IPS DF 6.9 (cell line): ENCODE data around the gene MACROH2A1.

ENCODE experiments used
- DNase-seq: peaks from one replicate; pipeline ENCODE4 v3.0.0-alpha.2; 2013; ENCODE audit warnings: low read depth, low spot score
- H3K27ac ChIP-seq: one replicate; pipeline ENCODE4 v1.5.1; 2013; ENCODE audit warnings: low read length, control low read depth
- H3K27me3 ChIP-seq: 2 replicates; pipeline ENCODE4 v1.6.1; 2013; ENCODE audit warnings: mild to moderate bottlenecking, low read length; ENCODE audit not compliant: control insufficient read depth, insufficient read depth
- H3K36me3 ChIP-seq: 2 replicates; pipeline ENCODE4 v1.6.1; 2013; ENCODE audit warnings: low read length; ENCODE audit not compliant: control insufficient read depth, insufficient read depth
- H3K4me1 ChIP-seq: 2 replicates; pipeline ENCODE4 v1.6.1; 2013; ENCODE audit warnings: low read length; ENCODE audit not compliant: control insufficient read depth, insufficient read depth
- H3K4me3 ChIP-seq: 2 replicates; pipeline ENCODE4 v1.5.1; 2013; ENCODE audit warnings: mild to moderate bottlenecking, low read length
- H3K9me3 ChIP-seq: 2 replicates; pipeline ENCODE4 v1.6.1; 2013; ENCODE audit warnings: low read length, inconsistent platforms; ENCODE audit not compliant: control insufficient read depth, insufficient read depth
- WGBS: extraction: QIAGEN DNeasy Blood & Tissue Kit; methylation state at CpG from one replicate; pipeline ENCODE4 v1.1.7; 2013; ENCODE audit warnings: mixed read lengths, missing lambda C conversion rate; ENCODE audit not compliant: insufficient read length, insufficient coverage; 5-methylcytosine and 5-hydroxymethylcytosine counted together

MACROH2A1 gene

GRCh38 chr5:135377751-135378680 is 21.0 kb downstream of the MACROH2A1 start:
- Histone ChIP-seq H3K9me3 (no peaks in the 10 kb centered on the region), H3K4me1 (no peaks in the 10 kb centered on the region), H3K27me3 (no peaks in the 10 kb centered on the region), H3K36me3 (peaks cover 8% of the 10 kb centered on the region), H3K4me3 (no peak overlapping the region), H3K27ac (no peak overlapping the region)
- no peak for DNase-seq
- WGBS, result no CpG with 5 or more reads among the region's 17 CpGs

GRCh38 chr5:135376961-135377624 is 21.9 kb downstream of the MACROH2A1 start:
- DNase-seq, result no peak
- Histone ChIP-seq H3K27ac (no peak overlapping the region), H3K36me3 (peaks cover 8% of the 10 kb centered on the region), H3K4me3 (no peak overlapping the region), H3K4me1 (no peaks in the 10 kb centered on the region), H3K27me3 (no peaks in the 10 kb centered on the region), H3K9me3 (no peaks in the 10 kb centered on the region)
- no CpG with 5 or more reads among the region's 13 CpGs for WGBS

- no peak overlapping the region for H3K27ac ChIP-seq
- H3K9me3 ChIP-seq, result no peaks in the 10 kb centered on the region
- no CpG with 5 or more reads among the region's 6 CpGs for WGBS
- no peaks in the 10 kb centered on the region for H3K4me1 ChIP-seq
- H3K4me3 ChIP-seq, result no peak overlapping the region
- H3K36me3 ChIP-seq, result peaks cover 6% of the 10 kb centered on the region
- H3K27me3 ChIP-seq, result no peaks in the 10 kb centered on the region
- DNase-seq, result no peak
Observed at GRCh38 chr5:135375040-135375793, 23.8 kb downstream of the MACROH2A1 start.

- Histone ChIP-seq H3K9me3 (no peaks in the 10 kb centered on the region), H3K4me1 (no peaks in the 10 kb centered on the region), H3K27ac (no peak overlapping the region), H3K4me3 (no peak overlapping the region), H3K27me3 (no peaks in the 10 kb centered on the region), H3K36me3 (peaks cover 8% of the 10 kb centered on the region)
- no peak for DNase-seq
- no CpG with 5 or more reads among the region's 7 CpGs for WGBS
Observed at GRCh38 chr5:135373736-135374515, 25.1 kb downstream of the MACROH2A1 start.

GRCh38 chr5:135372654-135373381 is 26.2 kb downstream of the MACROH2A1 start:
- H3K4me3 ChIP-seq, result no peak overlapping the region
- H3K27ac ChIP-seq, result no peak overlapping the region
- WGBS, result no CpG with 5 or more reads among the region's 10 CpGs
- no peaks in the 10 kb centered on the region for H3K9me3 ChIP-seq
- no peak for DNase-seq
- peaks cover 6% of the 10 kb centered on the region; the same call in 1 of the 2 replicates for H3K36me3 ChIP-seq
- no peaks in the 10 kb centered on the region for H3K4me1 ChIP-seq
- H3K27me3 ChIP-seq, result no peaks in the 10 kb centered on the region

- Histone ChIP-seq H3K27ac (no peak overlapping the region), H3K4me1 (no peaks in the 10 kb centered on the region; the same call in 1 of the 2 replicates), H3K4me3 (no peak overlapping the region), H3K9me3 (no peaks in the 10 kb centered on the region), H3K36me3 (peaks cover 4% of the 10 kb centered on the region; the same call in 1 of the 2 replicates), H3K27me3 (no peaks in the 10 kb centered on the region)
- no peak for DNase-seq
- WGBS, result no CpG with 5 or more reads among the region's 4 CpGs
Observed at GRCh38 chr5:135371622-135372232, 27.3 kb downstream of the MACROH2A1 start.

GRCh38 chr5:135369952-135370351 is 29.1 kb downstream of the MACROH2A1 start:
- WGBS, result no CpG with 5 or more reads among the region's 6 CpGs
- peaks cover 4% of the 10 kb centered on the region; the same call in 1 of the 2 replicates for H3K36me3 ChIP-seq
- H3K27ac ChIP-seq, result no peak overlapping the region
- no peak overlapping the region for H3K4me3 ChIP-seq
- no peaks in the 10 kb centered on the region for H3K27me3 ChIP-seq
- no peaks in the 10 kb centered on the region; the same call in 1 of the 2 replicates for H3K4me1 ChIP-seq
- no peak for DNase-seq
- no peaks in the 10 kb centered on the region for H3K9me3 ChIP-seq

- Histone ChIP-seq H3K36me3 (peaks cover 4% of the 10 kb centered on the region; the same call in 1 of the 2 replicates), H3K4me1 (no peaks in the 10 kb centered on the region; the same call in 1 of the 2 replicates), H3K4me3 (no peak overlapping the region), H3K27me3 (no peaks in the 10 kb centered on the region), H3K9me3 (no peaks in the 10 kb centered on the region), H3K27ac (no peak overlapping the region)
- DNase-seq, result no peak
- no CpG with 5 or more reads among the region's 4 CpGs for WGBS
Observed at GRCh38 chr5:135367554-135367953, 31.5 kb downstream of the MACROH2A1 start.

- Histone ChIP-seq H3K4me3 (no peak overlapping the region), H3K4me1 (no peaks in the 10 kb centered on the region; the same call in 1 of the 2 replicates), H3K9me3 (no peaks in the 10 kb centered on the region), H3K27ac (no peak overlapping the region), H3K36me3 (peaks cover 4% of the 10 kb centered on the region; the same call in 1 of the 2 replicates), H3K27me3 (no peaks in the 10 kb centered on the region)
- WGBS, result no CpG with 5 or more reads among the region's 2 CpGs
- DNase-seq, result no peak
Observed at GRCh38 chr5:135367076-135367475, 32.0 kb downstream of the MACROH2A1 start.
